HAP-1 (cell line): ENCODE measurements around the gene CETN1.

ENCODE experiments used
- DNase-seq, 2 experiments: peaks; one replicate each; pipeline ENCODE4 v3.0.0-alpha.2; 2016 to 2020; ENCODE audit warnings: low spot score in 2 of 2
- H3K27me3 ChIP-seq: fragments of 250-450 bp; sonication (Bioruptor Pico); 2 replicates; pipeline ENCODE4 v1.5.1; 2020; ENCODE audit warnings: low read depth, mild to moderate bottlenecking, moderate library complexity
- H3K36me3 ChIP-seq: fragments of 250-450 bp; sonication (Bioruptor Pico); replicated peaks from 2 replicates; pipeline ENCODE4 v1.5.1; 2020; ENCODE audit warnings: mild to moderate bottlenecking
- H3K4me1 ChIP-seq: fragments of 250-450 bp; sonication (Bioruptor Pico); 2 replicates; pipeline ENCODE4 v1.5.1; 2020; ENCODE audit warnings: mild to moderate bottlenecking
- H3K4me3 ChIP-seq: fragments of 250-450 bp; sonication (Bioruptor Pico); 2 replicates; pipeline ENCODE4 v1.5.1; 2020; ENCODE audit warnings: mild to moderate bottlenecking, moderate library complexity
- H3K9me3 ChIP-seq: fragments of 250-450 bp; sonication (Bioruptor Pico); 2 replicates; pipeline ENCODE4 v1.5.1; 2020; ENCODE audit warnings: mild to moderate bottlenecking, moderate library complexity
- in situ Hi-C: fragments of 300-500 bp; cut with MboI; formaldehyde crosslinking; loops from 3 replicates; pipeline ENCODE4 v1.14.3; 2020; ENCODE audit warnings: low sequenced_read_pairs, inconsistent platforms, mixed read lengths

CETN1 gene

GRCh38 chr18:621291-622043 is 41.3 kb downstream of the CETN1 start:
- in situ Hi-C loops = loop anchor here (10.0 kb wide), 1 partner anchor 213 kb away; no protein-coding TSS in a partner anchor
- Histone ChIP-seq H3K27me3 (no peaks in the 10 kb centered on the region; the same call in 1 of the 2 replicates), H3K36me3 (no peaks in the 10 kb centered on the region), H3K4me1 (no peaks in the 10 kb centered on the region), H3K9me3 (no peaks in the 10 kb centered on the region), H3K4me3 (no peak overlapping the region)
- no peak for DNase-seq

- H3K9me3 ChIP-seq = no peaks in the 10 kb centered on the region
- H3K4me1 ChIP-seq = peaks cover 4% of the 10 kb centered on the region; the same call in 1 of the 2 replicates
- no peak for DNase-seq
- no peak overlapping the region for H3K4me3 ChIP-seq
- no peaks in the 10 kb centered on the region; the same call in 1 of the 2 replicates for H3K27me3 ChIP-seq
- no peaks in the 10 kb centered on the region for H3K36me3 ChIP-seq
- in situ Hi-C loops = loop anchor here (10.0 kb wide), 1 partner anchor 213 kb away; no protein-coding TSS in a partner anchor
Observed at GRCh38 chr18:622289-622688, 42.1 kb downstream of the CETN1 start.

GRCh38 chr18:623761-624620 is 43.8 kb downstream of the CETN1 start:
- Histone ChIP-seq H3K4me3 (no peak overlapping the region), H3K36me3 (no peaks in the 10 kb centered on the region), H3K9me3 (no peaks in the 10 kb centered on the region), H3K4me1 (peaks cover 7% of the 10 kb centered on the region; the same call in 1 of the 2 replicates), H3K27me3 (no peaks in the 10 kb centered on the region; the same call in 1 of the 2 replicates)
- in situ Hi-C loops = loop anchor here (10.0 kb wide), 1 partner anchor 211 kb away; no protein-coding TSS in a partner anchor
- peak; percentile 70 to 85 for DNase-seq

GRCh38 chr18:627231-627630 is 47.1 kb downstream of the CETN1 start:
- no peak for DNase-seq
- no peaks in the 10 kb centered on the region for H3K9me3 ChIP-seq
- H3K36me3 ChIP-seq = no peaks in the 10 kb centered on the region
- H3K4me3 ChIP-seq = no peak overlapping the region
- in situ Hi-C loops = loop anchor here (10.0 kb wide), 1 partner anchor 208 kb away; no protein-coding TSS in a partner anchor
- no peaks in the 10 kb centered on the region for H3K27me3 ChIP-seq
- peaks cover 7% of the 10 kb centered on the region; the same call in 1 of the 2 replicates for H3K4me1 ChIP-seq

GRCh38 chr18:629269-630150 is 49.3 kb downstream of the CETN1 start:
- Histone ChIP-seq H3K4me1 (peaks cover 11% of the 10 kb centered on the region), H3K9me3 (no peaks in the 10 kb centered on the region), H3K27me3 (no peaks in the 10 kb centered on the region), H3K4me3 (no peak overlapping the region), H3K36me3 (no peaks in the 10 kb centered on the region)
- no peak for DNase-seq
- in situ Hi-C loops = loop anchor here (10.0 kb wide), 1 partner anchor 205 kb away; no protein-coding TSS in a partner anchor

DNA sequence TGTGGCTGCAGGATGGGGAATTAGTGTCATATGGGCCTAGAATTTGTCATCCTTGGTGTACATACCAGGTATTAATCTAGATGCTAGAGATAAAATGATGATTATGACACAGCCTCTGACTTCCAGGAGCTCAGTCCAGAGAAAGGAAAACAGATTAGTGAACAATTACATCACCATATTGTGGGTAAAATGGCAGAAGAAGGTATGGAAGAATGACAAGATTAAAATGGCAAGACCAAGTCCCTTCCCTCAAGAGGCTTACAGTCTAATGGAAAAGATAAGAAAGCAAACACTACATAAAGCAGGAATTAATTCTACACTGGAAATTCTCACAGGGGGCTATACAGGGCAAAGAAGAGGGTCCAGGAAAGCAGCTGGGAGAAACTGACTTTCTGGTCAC is 51.4 kb downstream of the CETN1 start:
- H3K4me3 ChIP-seq = no peak overlapping the region
- no peaks in the 10 kb centered on the region for H3K27me3 ChIP-seq
- H3K36me3 ChIP-seq = no peaks in the 10 kb centered on the region
- H3K9me3 ChIP-seq = no peaks in the 10 kb centered on the region
- in situ Hi-C loops = no loop called here
- peaks cover 20% of the 10 kb centered on the region for H3K4me1 ChIP-seq
- DNase-seq = no peak
